ENCODE results near the gene MTCH2.

The MTCH2 gene

GRCh38 chr11:47631473-47631872 is 10.9 kb downstream of the MTCH2 start:
- DNase-seq: no peak

DNA sequence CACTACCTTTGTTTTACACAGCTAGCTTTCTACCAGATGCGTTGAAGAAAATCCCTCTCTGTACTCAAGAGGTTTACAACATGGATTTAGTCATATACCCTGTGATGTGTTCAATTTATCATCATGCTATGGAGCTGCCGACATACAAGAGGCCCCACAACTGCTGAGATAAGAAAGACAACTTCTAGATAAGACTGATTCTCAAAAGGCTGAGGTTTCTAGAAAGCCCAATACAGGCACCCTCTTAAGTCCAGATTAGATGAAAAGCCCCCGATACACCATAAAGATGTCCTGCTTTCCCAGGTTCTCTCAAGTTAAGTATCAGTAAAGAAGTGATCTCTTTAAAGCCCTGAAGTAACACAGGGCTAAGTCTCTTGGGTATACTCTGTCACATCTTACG is 14.3 kb downstream of the MTCH2 start:
- no peak for DNase-seq

- no peak for DNase-seq
Observed at GRCh38 chr11:47626234-47626633, 16.1 kb downstream of the MTCH2 start.

- no peak for DNase-seq
Observed at GRCh38 chr11:47620836-47621378, 21.5 kb downstream of the MTCH2 start.

- DNase-seq: no peak
Observed at GRCh38 chr11:47617417-47617809, 24.9 kb downstream of the MTCH2 start.

GRCh38 chr11:47616726-47617416 is 25.5 kb downstream of the MTCH2 start:
- no peak for DNase-seq

- no peak for DNase-seq
Observed at GRCh38 chr11:47615249-47615648, 27.1 kb downstream of the MTCH2 start.

GRCh38 chr11:47611348-47611794 is 31.0 kb downstream of the MTCH2 start:
- DNase-seq: no peak

- DNase-seq: no peak
Observed at GRCh38 chr11:47609675-47610074, 32.7 kb downstream of the MTCH2 start.

DNA sequence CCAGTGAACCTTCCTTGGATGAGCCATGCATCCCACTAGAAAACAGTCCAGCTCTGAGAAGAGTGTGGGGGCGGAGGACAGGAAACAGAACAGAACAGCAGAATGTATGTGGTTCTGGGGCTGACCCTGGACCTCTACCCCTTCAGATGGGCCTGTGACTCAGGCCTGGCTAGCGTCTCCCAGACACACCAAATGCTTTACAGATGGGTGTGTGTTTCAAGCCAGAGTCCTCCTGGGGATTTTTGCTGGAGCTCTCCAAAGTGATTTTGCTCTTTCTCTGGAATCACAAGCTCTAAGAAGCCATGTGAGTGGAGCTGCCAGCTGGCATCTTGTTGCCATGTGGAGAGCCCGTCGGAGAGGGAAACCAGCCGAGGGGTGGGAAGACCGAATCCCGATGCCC is 35.0 kb downstream of the MTCH2 start:
- peak; percentile 41 for DNase-seq

- no peak for DNase-seq
Observed at GRCh38 chr11:47606731-47607130, 35.6 kb downstream of the MTCH2 start.

GRCh38 chr11:47605921-47606320 is 36.4 kb downstream of the MTCH2 start:
- no peak for DNase-seq

DNA sequence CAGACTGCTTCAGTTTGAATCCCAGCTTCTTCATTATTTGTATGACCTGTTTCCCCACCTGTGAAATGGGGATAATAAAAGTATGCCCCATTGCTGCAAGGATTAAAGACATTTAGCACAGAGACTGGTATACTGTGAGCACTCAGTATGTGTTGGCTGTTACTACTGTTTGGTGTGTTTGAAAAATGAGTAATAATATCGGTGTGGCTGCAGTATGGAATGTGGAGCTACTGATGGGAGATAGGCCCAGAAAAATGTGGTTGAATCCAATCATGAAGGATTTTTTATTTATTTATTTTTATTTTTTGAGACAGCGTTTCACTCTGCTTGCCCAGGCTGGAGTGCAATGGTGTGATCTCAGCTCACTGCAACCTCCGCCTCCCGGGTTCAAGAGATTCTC is 39.1 kb downstream of the MTCH2 start:
- DNase-seq: no peak

- no peak for DNase-seq
Observed at GRCh38 chr11:47599902-47600301, 42.5 kb downstream of the MTCH2 start.

DNA sequence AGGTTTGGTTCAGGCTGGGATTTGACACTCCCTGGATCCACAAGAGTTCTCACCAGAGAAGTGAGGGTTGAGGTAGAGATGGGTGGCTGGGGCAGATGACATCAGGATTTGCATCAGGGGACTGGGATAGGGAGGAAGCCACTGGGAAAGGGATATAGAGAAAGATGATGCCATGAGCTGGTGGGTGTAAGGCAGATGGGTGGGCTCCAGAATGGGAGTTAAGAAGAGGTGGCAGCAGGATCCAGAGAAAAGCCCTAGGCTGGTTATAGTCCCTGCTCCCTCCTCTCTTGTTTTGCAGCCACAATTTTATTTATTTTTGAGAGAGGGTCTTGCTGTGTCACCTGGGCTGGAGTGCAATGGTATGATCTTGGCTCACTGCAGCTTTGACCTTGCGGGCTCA is 46.4 kb downstream of the MTCH2 start:
- DNase-seq: no peak

- DNase-seq: no peak
Observed at GRCh38 chr11:47595029-47595428, 47.3 kb downstream of the MTCH2 start.

DNA sequence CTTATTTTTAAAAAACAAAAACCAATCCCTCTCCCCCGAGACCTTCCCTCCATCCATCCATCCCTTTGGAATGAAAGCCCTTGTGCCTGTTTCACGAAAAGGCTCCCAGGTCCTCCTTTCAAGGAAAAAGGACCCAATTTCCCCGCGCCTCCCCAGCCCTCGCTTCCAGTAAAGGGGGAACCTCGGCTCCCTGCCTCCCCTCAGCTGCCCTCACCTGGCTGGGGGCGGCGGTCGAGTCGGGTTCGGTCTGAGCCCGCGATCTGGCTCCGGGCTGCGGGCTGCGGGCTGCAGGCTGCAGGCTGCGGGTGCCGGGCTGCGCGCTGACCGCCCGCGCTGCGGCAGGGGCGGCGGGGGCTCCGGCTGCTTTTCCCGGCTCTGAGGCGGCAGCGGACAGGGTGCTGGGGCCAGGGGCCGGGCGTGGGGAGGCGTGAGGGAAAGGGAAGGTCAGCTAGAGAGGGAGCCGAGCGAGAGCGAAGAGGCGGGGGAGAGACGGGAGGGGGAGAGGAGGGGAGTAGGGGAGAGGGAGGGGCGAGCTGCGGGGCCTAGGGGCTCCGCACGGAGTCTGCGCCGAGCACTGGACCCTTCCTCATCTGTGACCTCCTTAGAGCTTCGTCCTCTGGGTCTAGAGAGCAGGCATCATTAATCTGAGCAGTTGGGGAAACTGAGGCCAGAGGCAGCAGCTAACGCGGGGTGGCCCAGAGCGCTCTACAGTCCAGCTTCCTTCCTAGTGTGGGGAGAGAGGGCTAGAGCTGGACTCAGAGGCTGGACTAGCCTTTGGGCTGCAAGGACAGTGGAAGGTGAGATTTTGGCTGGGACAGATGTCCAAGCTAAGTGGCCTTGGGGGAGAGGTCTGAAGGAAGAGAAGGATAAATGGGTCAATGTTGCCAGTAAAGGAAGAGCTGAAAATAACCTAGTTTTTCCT is 48.2 kb downstream of the MTCH2 start, which contains the start of gene C1QTNF4:
TSS of gene C1QTNF4 (minus strand) at position 478 of the 922 bp plus-strand sequence. CDS start 3,601 bp downstream, outside the sequence.
- no peak for DNase-seq

DNA sequence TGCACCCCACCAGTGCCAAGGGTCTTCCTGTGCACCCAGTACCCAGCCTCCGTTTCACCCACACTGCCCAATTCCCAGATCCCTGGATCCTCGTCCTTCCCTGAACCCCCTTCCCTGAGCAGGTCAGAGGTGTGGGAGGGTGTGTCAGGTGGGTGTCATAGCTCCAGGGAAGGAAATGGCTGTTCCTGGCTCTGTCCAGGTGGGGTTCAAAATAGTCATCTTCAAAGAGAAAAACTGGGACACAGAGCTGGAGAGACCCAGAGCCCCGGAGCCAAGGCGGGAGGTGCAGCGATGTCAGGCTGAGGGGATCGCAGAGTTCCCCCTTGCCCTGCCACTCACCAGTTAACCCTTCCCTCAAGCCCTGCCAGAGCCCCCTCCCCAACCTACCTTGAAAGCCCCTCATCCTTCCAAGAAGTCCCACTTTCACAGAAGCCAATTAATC is 48.8 kb downstream of the MTCH2 start:
- DNase-seq: no peak

DNA sequence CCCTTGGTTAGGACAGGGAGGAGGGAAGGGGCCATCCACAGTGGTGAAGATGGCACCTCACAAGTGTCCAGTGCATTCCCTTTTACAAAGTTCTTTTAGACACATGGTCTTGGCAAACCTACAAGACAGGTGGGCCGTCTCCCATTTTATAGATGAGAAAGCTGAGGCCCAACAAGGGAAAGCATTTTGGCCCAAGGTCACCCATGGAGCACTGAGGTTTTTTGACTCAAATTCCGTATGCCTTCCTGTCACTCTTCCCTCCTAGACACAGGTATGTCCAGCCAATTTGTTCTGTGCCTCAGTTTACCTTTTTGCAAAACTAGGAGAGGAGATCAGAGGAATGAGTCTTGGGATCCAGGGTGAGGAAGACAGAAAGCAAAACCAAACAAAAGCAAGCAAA is 49.4 kb downstream of the MTCH2 start:
- no peak for DNase-seq

DNA sequence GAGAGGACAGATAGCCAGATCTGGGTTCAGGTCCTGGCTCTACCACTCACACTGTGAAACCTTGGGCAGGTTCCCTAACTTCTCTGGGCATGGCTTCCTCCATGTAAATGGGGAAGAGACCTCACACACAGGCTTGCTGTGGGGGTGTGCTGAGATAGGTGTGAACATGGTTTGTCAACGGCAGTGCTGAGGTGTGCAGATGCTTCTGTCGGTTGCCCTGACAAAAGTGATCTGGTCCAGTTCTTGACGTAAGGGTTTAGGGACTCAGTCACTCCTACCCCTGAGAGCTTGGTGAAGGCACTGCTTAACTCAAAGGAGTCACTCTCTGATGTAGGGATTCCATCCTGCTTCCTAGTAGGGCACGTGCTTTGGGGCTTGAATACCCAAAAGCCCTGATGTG is 50.1 kb downstream of the MTCH2 start:
- DNase-seq: no peak

GRCh38 chr11:47591764-47592163 is 50.6 kb downstream of the MTCH2 start:
- DNase-seq: no peak

- no peak for DNase-seq
Observed at GRCh38 chr11:47589977-47590861, 52.1 kb downstream of the MTCH2 start.

DNA sequence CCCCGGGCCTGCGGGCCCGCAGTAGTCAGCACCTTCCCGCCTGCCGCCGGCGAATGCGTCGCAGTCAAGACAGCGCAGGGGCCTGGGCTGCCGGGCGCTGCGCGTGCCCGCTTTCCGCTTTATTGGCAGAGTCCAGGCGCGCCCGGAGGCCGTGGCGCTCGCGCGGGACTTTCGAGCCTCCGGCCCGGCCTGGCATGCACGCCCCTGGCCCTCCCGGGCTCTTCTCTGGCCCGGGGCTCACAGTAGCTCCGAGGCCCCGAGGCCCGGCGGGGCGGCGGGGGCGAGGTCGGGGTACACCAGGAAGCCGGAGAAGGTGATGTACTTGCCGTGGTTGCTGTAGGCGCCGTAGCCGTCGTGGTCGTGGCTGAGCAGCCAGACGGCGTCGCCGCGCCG is 52.8 kb downstream of the MTCH2 start:
- no peak for DNase-seq

Measured in GOT3 (cell line).